Fibroblast of lung (primary cell): ENCODE data around the gene UTS2R. TPM values are rescaled to one million over a fixed set of nuclear protein-coding genes. Genes with fewer than 3 reads are reported as not detected.

ENCODE experiments used
- DNase-seq, 2 donors: peaks; one replicate each; pipeline versions ENCODE4 v3.0.0 to v3.0.0-alpha.2; 2010; ENCODE audit warnings: low read depth in 2 of 2
- H2AFZ ChIP-seq: 2 replicates; pipeline ENCODE4 v1.5.1; 2012; ENCODE audit warnings: low read length, control low read depth, inconsistent platforms
- H3K27ac ChIP-seq: 2 replicates; pipeline ENCODE4 v1.5.1; 2011; ENCODE audit warnings: low read length, control low read depth; ENCODE audit not compliant: insufficient read depth
- H3K27me3 ChIP-seq: 2 replicates; pipeline ENCODE4 v1.5.1; 2011; ENCODE audit warnings: mild to moderate bottlenecking, low read length; ENCODE audit not compliant: control insufficient read depth, insufficient read depth
- H3K36me3 ChIP-seq: 2 replicates; pipeline ENCODE4 v1.5.1; 2011; ENCODE audit warnings: low read length; ENCODE audit not compliant: control insufficient read depth, insufficient read depth
- H3K4me1 ChIP-seq: 2 replicates; pipeline ENCODE4 v1.5.1; 2011; ENCODE audit warnings: low read length; ENCODE audit not compliant: control insufficient read depth, insufficient read depth; ENCODE audit errors: extremely low read depth
- H3K4me2 ChIP-seq: 2 replicates; pipeline ENCODE4 v1.5.1; 2011; ENCODE audit warnings: low read length, control low read depth; ENCODE audit not compliant: insufficient read depth; ENCODE audit errors: extremely low read depth
- H3K4me3 ChIP-seq, 4 experiments: fragments of 200-600 bp in 1 of 4; sonication (generic) in 1 of 4; replicated peaks in 1 of 4; 2 replicates each; pipeline ENCODE4 v1.5.1; 2011 to 2016; ENCODE audit warnings: low read length in 4 of 4, low read depth in 3 of 4, mild to moderate bottlenecking in 3 of 4, control low read depth in 2 of 4, inconsistent platforms in 1 of 4, mixed read lengths in 1 of 4; ENCODE audit not compliant: insufficient read depth in 1 of 4; ENCODE audit errors: control extremely low read depth in 1 of 4
- H3K79me2 ChIP-seq: 2 replicates; pipeline ENCODE4 v1.5.1; 2012; ENCODE audit warnings: mild to moderate bottlenecking, low read length, inconsistent platforms; ENCODE audit not compliant: control insufficient read depth, insufficient read depth
- H3K9ac ChIP-seq: 2 replicates; pipeline ENCODE4 v1.5.1; 2011; ENCODE audit warnings: mild to moderate bottlenecking, low read length, control low read depth; ENCODE audit not compliant: insufficient read depth
- H3K9me3 ChIP-seq: 2 replicates; pipeline ENCODE4 v1.5.1; 2012; ENCODE audit warnings: low read depth, low read length; ENCODE audit not compliant: control insufficient read depth, insufficient read depth
- H4K20me1 ChIP-seq: 2 replicates; pipeline ENCODE4 v1.5.1; 2011; ENCODE audit warnings: low read length; ENCODE audit not compliant: control insufficient read depth, insufficient read depth; ENCODE audit errors: extremely low read depth
- CTCF ChIP-seq, 2 donors: IDR thresholded peaks in 1 of 2; conservative IDR thresholded peaks in 1 of 2; 1 replicate in 1 of 2; 2 replicates in 1 of 2; pipeline ENCODE4 v1.5.1; 2011 to 2012; ENCODE audit warnings: low read length in 2 of 2, control low read depth in 1 of 2, inconsistent platforms in 1 of 2, low read depth in 1 of 2, mild to moderate bottlenecking in 1 of 2
- EZH2 ChIP-seq: IDR thresholded peaks from 2 replicates; pipeline ENCODE4 v1.5.1; 2012; ENCODE audit warnings: low read length, control low read depth, mild to moderate bottlenecking; ENCODE audit errors: missing control alignments
- polyA plus RNA-seq, 2 donors: library from polyadenylated mRNA; depleted of rRNA in 1 of 2; stranded (reverse) in 1 of 2; unstranded in 1 of 2; fragments of >200 nt; gene quantifications; 2 replicates each; pipeline ENCODE4 v1.2.1, GENCODE V29; 2011 to 2012; ENCODE audit warnings: missing spikeins in 1 of 2
- total RNA-seq: library from RNA; depleted of rRNA; stranded (reverse); fragments of >200 nt; gene quantifications from 2 replicates; pipeline ENCODE4 v1.2.1, GENCODE V29; 2014

Gene UTS2R
- total and polyA plus RNA-seq, 2 donors (not counting 1 experiment from before 2014, with no cell fraction given), result not detected

GRCh38 chr17:82351713-82352488, 19.7 kb upstream of the UTS2R start:
- Histone ChIP-seq H3K9me3 (no peaks in the 10 kb centered on the region), H2AFZ (no peak overlapping the region), H3K9ac (no peak overlapping the region), H4K20me1 (no peaks in the 10 kb centered on the region), H3K79me2 (no peaks in the 10 kb centered on the region), H3K36me3 (no peaks in the 10 kb centered on the region), H3K27ac (no peak overlapping the region), H3K4me2 (no peak overlapping the region), H3K4me1 (peaks cover 5% of the 10 kb centered on the region), H3K4me3 (no peak overlapping the region), H3K27me3 (peaks cover 9% of the 10 kb centered on the region)
- DNase-seq, result peak; percentile 71 to 90
- TF ChIP-seq CTCF (conservative IDR thresholded peaks at IDR 0.05 in 1 of 2, IDR thresholded peaks at IDR 0.05 in 1 of 2; ENCODE audit: low read depth in 1 of 2, low read length in 2 of 2) (peak; percentile 81 to 90), EZH2 (no peak)

DNA sequence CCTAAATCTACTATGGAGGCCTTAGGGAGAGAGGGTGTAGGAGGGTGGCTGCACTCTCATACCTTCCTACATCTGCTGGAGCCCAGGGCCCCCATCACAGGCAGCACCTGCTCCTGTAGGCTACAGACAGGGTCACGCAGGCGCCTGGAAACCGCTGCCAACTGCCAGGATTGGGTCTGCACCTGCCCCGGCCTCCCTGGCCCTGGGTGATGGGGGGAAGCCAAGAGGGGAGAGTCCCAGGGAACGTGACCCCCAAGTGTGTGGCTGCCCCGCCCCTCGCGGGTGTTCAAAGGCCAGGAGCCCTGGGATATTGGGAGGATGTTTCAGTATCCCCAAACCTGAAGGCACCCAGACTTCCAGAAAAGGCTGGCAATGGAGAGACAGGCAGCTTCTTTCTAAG, 18.1 kb upstream of the UTS2R start:
- Histone ChIP-seq H3K27ac (no peak overlapping the region), H3K9me3 (no peaks in the 10 kb centered on the region), H3K4me3 (no peak overlapping the region), H3K36me3 (no peaks in the 10 kb centered on the region), H3K4me1 (peaks cover 5% of the 10 kb centered on the region), H4K20me1 (no peaks in the 10 kb centered on the region), H3K9ac (no peak overlapping the region), H3K27me3 (peaks cover 15% of the 10 kb centered on the region), H3K4me2 (no peak overlapping the region), H3K79me2 (no peaks in the 10 kb centered on the region), H2AFZ (no peak overlapping the region)
- no peak for DNase-seq
- TF ChIP-seq CTCF (conservative IDR thresholded peaks at IDR 0.05 in 1 of 2, IDR thresholded peaks at IDR 0.05 in 1 of 2; ENCODE audit: low read depth in 1 of 2, low read length in 2 of 2), result no peak
- TF ChIP-seq EZH2, result no peak

DNA sequence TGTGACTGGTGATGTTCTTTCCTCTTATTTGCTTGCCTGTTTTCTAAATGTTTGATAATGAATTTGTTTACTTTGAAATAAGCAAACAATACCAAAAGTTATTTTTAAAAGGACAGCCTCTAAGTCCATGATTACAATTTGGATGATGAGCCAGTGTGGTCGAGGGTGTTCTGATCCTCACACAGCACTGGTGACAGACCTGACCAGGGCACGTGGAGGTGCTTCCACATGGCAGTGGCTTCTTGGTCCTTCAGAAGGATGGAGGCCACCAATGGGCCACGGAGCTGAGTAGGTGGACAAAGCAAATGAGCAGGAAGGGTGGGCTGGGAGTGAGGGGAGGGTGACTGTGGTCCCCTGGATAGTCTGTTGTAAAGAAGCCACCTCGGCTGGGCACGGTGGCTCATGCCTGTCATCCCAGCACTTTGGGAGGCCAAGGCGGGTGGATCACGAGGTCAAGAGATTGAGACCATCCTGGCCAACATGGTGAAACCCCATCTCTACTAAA, 16.7 kb upstream of the UTS2R start:
- Histone ChIP-seq H3K4me2 (no peak overlapping the region), H3K36me3 (no peaks in the 10 kb centered on the region), H3K79me2 (no peaks in the 10 kb centered on the region), H3K4me1 (peaks cover 5% of the 10 kb centered on the region), H4K20me1 (no peaks in the 10 kb centered on the region), H3K9ac (no peak overlapping the region), H3K27me3 (peaks cover 14% of the 10 kb centered on the region), H3K9me3 (no peaks in the 10 kb centered on the region), H3K27ac (no peak overlapping the region), H2AFZ (no peak overlapping the region), H3K4me3 (no peak overlapping the region)
- DNase-seq, result no peak
- no peak for TF ChIP-seq CTCF (conservative IDR thresholded peaks at IDR 0.05 in 1 of 2, IDR thresholded peaks at IDR 0.05 in 1 of 2; ENCODE audit: low read depth in 1 of 2, low read length in 2 of 2)
- no peak for TF ChIP-seq EZH2
